ENCODE data around the gene CCDC14.

The CCDC14 gene

DNA sequence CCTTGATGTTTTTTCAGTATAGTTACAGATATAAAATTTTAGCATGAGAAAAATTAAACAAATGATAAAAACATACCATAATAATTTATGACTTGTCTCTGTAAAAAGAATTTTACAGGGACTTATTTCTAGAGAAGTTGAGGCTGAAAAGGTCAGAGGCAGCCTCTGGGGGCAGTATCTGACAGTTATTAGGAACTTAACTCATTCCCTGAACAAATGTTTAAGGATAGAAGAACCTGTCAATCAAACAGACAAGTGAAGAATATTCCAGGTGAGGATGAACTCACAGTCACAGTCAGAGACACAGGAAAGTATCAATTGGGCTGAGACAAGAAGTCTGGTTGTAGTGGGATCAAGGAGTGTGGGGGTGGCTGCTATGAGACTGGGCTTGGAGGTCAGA, 84.2 kb downstream of the CCDC14 start:
- FAIRE-seq (no peak), DNase-seq (ENCODE audit: insufficient read length, low spot score) (no peak)
- TF ChIP-seq CTCF (IDR thresholded peaks at IDR 0.05; ENCODE audit: insufficient read depth, missing control alignments): peak; percentile 3

GRCh38 chr3:123872621-123873020, 88.4 kb downstream of the CCDC14 start:
- DNase-seq (ENCODE audit: insufficient read length, low spot score): no peak
- FAIRE-seq: no peak
- no peak for TF ChIP-seq CTCF (IDR thresholded peaks at IDR 0.05; ENCODE audit: insufficient read depth, missing control alignments)

GRCh38 chr3:123871946-123872345, 89.1 kb downstream of the CCDC14 start:
- FAIRE-seq (no peak), DNase-seq (ENCODE audit: insufficient read length, low spot score) (no peak)
- TF ChIP-seq CTCF (IDR thresholded peaks at IDR 0.05; ENCODE audit: insufficient read depth, missing control alignments): no peak

DNA sequence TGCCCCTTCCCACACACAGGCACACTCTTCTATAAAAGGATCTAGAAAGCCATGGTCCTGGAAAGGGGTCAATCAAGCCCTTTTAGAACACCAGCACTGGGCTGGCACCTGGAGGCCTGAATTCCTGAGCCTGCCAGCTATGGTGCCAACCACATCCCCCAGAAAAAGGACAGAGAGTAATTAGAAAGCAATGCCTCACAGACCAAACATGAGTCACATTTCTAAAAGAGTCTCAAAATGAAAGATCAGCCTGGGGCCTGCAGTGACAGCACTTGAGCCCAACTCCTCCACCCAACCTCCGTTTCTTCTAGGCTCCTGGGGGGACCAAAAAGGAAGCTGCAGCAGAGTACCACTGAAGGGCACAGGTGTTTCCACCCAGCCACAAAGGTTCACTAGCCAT, 91.0 kb downstream of the CCDC14 start:
- no peak for TF ChIP-seq CTCF (IDR thresholded peaks at IDR 0.05; ENCODE audit: insufficient read depth, missing control alignments)
- FAIRE-seq: no peak
- DNase-seq (ENCODE audit: insufficient read length, low spot score): no peak

- TF ChIP-seq CTCF (IDR thresholded peaks at IDR 0.05; ENCODE audit: insufficient read depth, missing control alignments): no peak
- no peak for FAIRE-seq
- DNase-seq (ENCODE audit: insufficient read length, low spot score): no peak
Measured at GRCh38 chr3:123869165-123869564, 91.9 kb downstream of the CCDC14 start.

GRCh38 chr3:123864706-123865105, 96.3 kb downstream of the CCDC14 start:
- DNase-seq (ENCODE audit: insufficient read length, low spot score): no peak
- TF ChIP-seq CTCF (IDR thresholded peaks at IDR 0.05; ENCODE audit: insufficient read depth, missing control alignments): no peak
- no peak for FAIRE-seq

Measured in D721Med (cell line).